HCT116 (cell line): ENCODE data around the gene POTEM. TPM values are rescaled to one million over a fixed set of nuclear protein-coding genes. Genes with fewer than 3 reads are reported as not detected.
"Not testable (repeated sequence)": the region's sequence is repeated elsewhere in the genome, so short reads cannot be mapped to it uniquely, and the experiment has no call there.

Experiments used
- ATAC-seq: fragments of 200-7000 bp; cut with Tn5 transposase; 2 replicates; pipeline ENCODE4 v1.9.1; 2020; ENCODE audit warnings: mild to moderate bottlenecking, moderate library complexity
- BruUV-seq: library from RNA; stranded (reverse); fragments of 400-500 nt; replicated peaks from 2 replicates; lab custom pipeline; 2021; lab: Mats Ljungman, UMichigan
- CTCF ChIA-PET: fragments of 300-600 bp; sonication (Branson Sonifier 250); formaldehyde crosslinking; loops from one replicate; lab custom pipeline; 2021; ENCODE audit warnings: antibody characterized with exemption; lab: Charles Lee
- POLR2A ChIA-PET: fragments of 300-600, 350-600 bp; sonication (Branson Sonifier 250); formaldehyde crosslinking; loops from one replicate; lab custom pipeline; 2021; ENCODE audit warnings: antibody characterized with exemption; lab: Charles Lee
- RAD21 ChIA-PET, 2 experiments: fragments of 300-600 bp; sonication (Branson Sonifier 250); formaldehyde crosslinking; loops; one replicate each; lab custom pipeline; 2023; ENCODE audit warnings: low total read pairs in 2 of 2; ENCODE audit not compliant: uncharacterized antibody in 2 of 2, unreplicated experiment in 2 of 2, low non-redundant PET in 1 of 2; lab: Charles Lee
- DNase-seq: peaks from one replicate; pipeline ENCODE4 v3.0.0-alpha.2; 2010; ENCODE audit warnings: low read depth, low spot score
- H2AFZ ChIP-seq: fragments of 200-600 bp; shearing (Covaris generic), sonication (generic); 2 replicates; pipeline ENCODE4 v1.6.1; 2017; ENCODE audit warnings: low read depth, mixed run types, mixed read lengths, antibody characterized with exemption, low read length; ENCODE audit not compliant: poor library complexity, severe bottlenecking
- H3K27ac ChIP-seq: 2 replicates; pipeline ENCODE4 v1.5.1; 2012; ENCODE audit warnings: low read depth, low read length
- H3K27me3 ChIP-seq: fragments of 200-600 bp; sonication (generic); 2 replicates; pipeline ENCODE4 v1.6.1; 2016; ENCODE audit warnings: mixed run types, low read length, mixed read lengths; ENCODE audit not compliant: insufficient read depth
- H3K36me3 ChIP-seq, 2 experiments: fragments of 200-500 bp in 1 of 2; fragments of 200-600 bp in 1 of 2; sonication (Bioruptor generic) in 1 of 2; sonication (generic) in 1 of 2; 2 replicates each; pipeline versions ENCODE4 v1.5.1 to v1.6.1; 2014 to 2016; ENCODE audit warnings: low read length in 2 of 2, inconsistent platforms in 1 of 2, mixed read lengths in 1 of 2, mixed run types in 1 of 2; ENCODE audit not compliant: insufficient read depth in 2 of 2, control insufficient read depth in 1 of 2
- H3K4me1 ChIP-seq, 2 experiments: fragments of 200-600 bp in 1 of 2; sonication (generic) in 1 of 2; 2 replicates each; pipeline versions ENCODE4 v1.5.1 to v1.6.1; 2012 to 2017; ENCODE audit warnings: low read length in 2 of 2, inconsistent platforms in 1 of 2, mild to moderate bottlenecking in 1 of 2, mixed read lengths in 1 of 2, mixed run types in 1 of 2, moderate library complexity in 1 of 2; ENCODE audit not compliant: insufficient read depth in 2 of 2, control insufficient read depth in 1 of 2
- H3K4me2 ChIP-seq: fragments of 200-600 bp; sonication (generic); 2 replicates; pipeline ENCODE4 v1.6.1; 2017; ENCODE audit warnings: mixed run types, low read length, mixed read lengths
- H3K4me3 ChIP-seq, 2 experiments: fragments of 200-600 bp in 1 of 2; sonication (generic) in 1 of 2; replicated peaks in 1 of 2; 2 replicates each; pipeline ENCODE4 v1.5.1; 2011 to 2016; ENCODE audit warnings: low read length in 2 of 2, control low read depth in 1 of 2, low read depth in 1 of 2, mild to moderate bottlenecking in 1 of 2, mixed read lengths in 1 of 2, mixed run types in 1 of 2
- H3K79me2 ChIP-seq: fragments of 200-600 bp; sonication (generic); 2 replicates; pipeline ENCODE4 v1.6.1; 2017; ENCODE audit warnings: mild to moderate bottlenecking, mixed run types, low read length, moderate library complexity, mixed read lengths; ENCODE audit not compliant: insufficient read depth
- H3K9ac ChIP-seq: fragments of 200-600 bp; sonication (generic); 2 replicates; pipeline ENCODE4 v1.6.1; 2016; ENCODE audit warnings: low read length, mixed read lengths
- H3K9me2 ChIP-seq: fragments of 200-600 bp; sonication (generic), shearing (Covaris generic); 2 replicates; pipeline ENCODE4 v1.6.1; 2017; ENCODE audit warnings: mixed run types, mild to moderate bottlenecking, moderate library complexity; ENCODE audit not compliant: insufficient read depth
- H3K9me3 ChIP-seq, 2 experiments: fragments of 200-500 bp in 1 of 2; fragments of 200-600 bp in 1 of 2; sonication (Bioruptor generic) in 1 of 2; sonication (generic) in 1 of 2; 2 replicates each; pipeline ENCODE4 v1.6.1; 2014 to 2017; ENCODE audit warnings: low read length in 2 of 2, mixed read lengths in 2 of 2, inconsistent platforms in 1 of 2, low read depth in 1 of 2, mild to moderate bottlenecking in 1 of 2, mixed run types in 1 of 2, moderate library complexity in 1 of 2; ENCODE audit not compliant: control insufficient read depth in 1 of 2, insufficient read depth in 1 of 2
- H4K20me1 ChIP-seq: fragments of 200-600 bp; sonication (generic), shearing (Covaris generic); 2 replicates; pipeline ENCODE4 v1.6.1; 2017; ENCODE audit warnings: mixed run types, mild to moderate bottlenecking, moderate library complexity; ENCODE audit not compliant: insufficient read depth
- intact Hi-C: fragments of 100-400 bp; cut with micrococcal nuclease; formaldehyde crosslinking; loops from 2 replicates; pipeline ENCODE4 v1.10.0; 2022
- total RNA-seq: library from RNA; stranded (reverse); gene quantifications from one replicate; pipeline ENCODE4 v1.2.1, GENCODE V29; 2021; ENCODE audit not compliant: unreplicated experiment

Gene POTEM
- total RNA-seq, 1 experiment from 2014 or later, result not detected

DNA sequence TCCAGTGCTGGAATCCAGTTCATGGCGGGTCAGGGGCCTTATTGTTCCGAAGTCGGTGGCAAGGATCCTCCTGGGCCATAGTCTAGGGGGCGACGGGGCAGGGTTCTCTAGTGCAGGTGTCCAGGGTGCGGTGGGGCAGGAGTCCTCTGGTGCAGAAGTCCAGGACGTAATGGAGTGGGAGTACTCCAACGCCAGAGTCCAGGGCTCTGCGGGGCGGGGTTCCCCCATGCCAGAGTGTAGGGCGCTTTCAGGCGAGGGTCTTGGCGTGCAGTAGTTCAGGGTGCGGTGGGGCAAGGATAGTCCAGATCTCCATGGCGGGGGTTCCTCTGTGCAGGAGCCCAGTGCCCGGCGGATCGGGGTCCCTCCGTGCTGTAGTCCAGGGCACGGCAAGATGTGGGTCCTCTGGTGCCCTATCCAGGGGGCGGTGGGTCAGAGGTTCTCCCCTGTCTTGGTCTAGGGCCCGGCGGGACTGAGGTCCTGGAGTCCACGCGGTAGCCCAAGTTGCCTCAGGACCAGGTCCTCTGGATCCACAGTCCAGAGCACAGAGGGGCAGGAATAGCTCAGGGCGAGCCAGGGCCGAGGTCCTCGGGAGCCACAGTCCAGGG is 70.9 kb downstream of the POTEM start:
- H3K9me2 ChIP-seq, CTCF ChIA-PET, H3K9me3 ChIP-seq, DNase-seq, intact Hi-C loops, H3K36me3 ChIP-seq, H2AFZ ChIP-seq, H3K4me1 ChIP-seq, H3K4me2 ChIP-seq, POLR2A ChIA-PET, H3K79me2 ChIP-seq, H3K27ac ChIP-seq, H3K4me3 ChIP-seq, RAD21 ChIA-PET, H3K9ac ChIP-seq, H3K27me3 ChIP-seq, BruUV-seq, H4K20me1 ChIP-seq, ATAC-seq: not testable (repeated sequence)

DNA sequence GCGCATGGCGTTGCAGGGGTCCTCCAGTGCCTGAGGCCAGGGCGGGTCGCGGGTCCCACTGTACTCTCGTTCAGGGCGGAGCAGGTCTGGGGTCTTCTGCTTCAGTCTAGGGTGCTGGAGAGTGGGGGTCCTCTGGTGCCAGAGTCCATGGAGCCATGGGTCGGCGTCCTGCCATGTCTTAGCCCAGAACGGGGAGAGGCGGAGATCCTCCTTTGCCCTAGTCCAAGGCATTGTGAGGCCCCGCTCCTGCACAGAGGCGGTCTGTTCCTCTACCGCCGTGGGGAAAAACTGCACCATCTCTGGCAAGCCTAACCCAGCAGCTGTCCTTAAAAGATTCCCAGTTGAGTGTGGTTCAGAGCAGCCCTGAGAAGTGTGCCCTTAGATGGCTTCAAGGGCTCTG is 71.6 kb downstream of the POTEM start:
- H3K27ac ChIP-seq, DNase-seq, H3K36me3 ChIP-seq, intact Hi-C loops, H3K4me3 ChIP-seq, CTCF ChIA-PET, H3K4me2 ChIP-seq, H3K9me2 ChIP-seq, POLR2A ChIA-PET, H3K9ac ChIP-seq, H3K27me3 ChIP-seq, H3K79me2 ChIP-seq, H2AFZ ChIP-seq, BruUV-seq, RAD21 ChIA-PET, H3K9me3 ChIP-seq, ATAC-seq, H4K20me1 ChIP-seq, H3K4me1 ChIP-seq: not testable (repeated sequence)

DNA sequence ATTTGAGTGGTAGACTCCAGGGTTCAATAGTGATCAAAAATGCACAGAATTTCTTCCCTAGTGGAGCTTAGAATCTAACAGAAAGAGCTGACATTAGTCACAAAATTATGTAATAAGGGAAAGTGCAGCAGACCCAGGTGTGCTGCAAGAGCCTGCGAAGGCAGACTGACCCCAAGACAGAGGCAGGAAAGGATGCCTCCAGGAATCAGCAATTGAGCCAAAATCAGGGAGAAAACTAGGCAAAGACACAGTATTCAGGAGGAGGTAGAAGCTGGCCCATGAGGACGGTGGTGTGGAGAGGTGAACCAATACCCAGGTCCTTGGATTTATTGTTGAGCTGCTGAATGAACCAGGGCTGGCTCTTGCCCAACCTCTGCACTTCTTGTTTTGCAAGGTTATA is 76.2 kb downstream of the POTEM start:
- RAD21 ChIA-PET, ATAC-seq, DNase-seq, H3K27me3 ChIP-seq, H3K79me2 ChIP-seq, CTCF ChIA-PET, H3K9me2 ChIP-seq, H3K9me3 ChIP-seq, H3K27ac ChIP-seq, H3K4me2 ChIP-seq, H3K4me1 ChIP-seq, H4K20me1 ChIP-seq, intact Hi-C loops, H3K36me3 ChIP-seq, BruUV-seq, POLR2A ChIA-PET, H3K9ac ChIP-seq, H3K4me3 ChIP-seq, H2AFZ ChIP-seq: not testable (repeated sequence)
